Stimulated activated naive CD8-positive, alpha-beta T cell treated with anti-CD3 and anti-CD28 coated beads, Interleukin-15, amount 100 ng/mL, for 72 hours (primary cell): Measurements from ENCODE around the gene WDR3.
"Not testable (repeated sequence)": the region's sequence is repeated elsewhere in the genome, so short reads cannot be mapped to it uniquely, and the experiment has no call there.

Experiments used
- ATAC-seq: fragments of 150-1000 bp; cut with Tn5 transposase; 2 replicates; pipeline ENCODE4 v1.10.0; 2021; ENCODE audit warnings: mild to moderate bottlenecking, moderate library complexity
- DNase-seq, 2 donors: peaks; one replicate each; pipeline ENCODE4 v3.0.0; 2021 to 2022
- H3K27ac Mint-ChIP-seq, 2 donors: one replicate each; pipeline ENCODE4 v1.8.0; 2022; ENCODE audit warnings: mild to moderate bottlenecking in 2 of 2, mixed read lengths in 2 of 2, moderate library complexity in 2 of 2
- H3K27me3 Mint-ChIP-seq: one replicate; pipeline ENCODE4 v1.8.0; 2022; ENCODE audit warnings: mixed read lengths
- H3K4me1 Mint-ChIP-seq: one replicate; pipeline ENCODE4 v1.8.0; 2022; ENCODE audit warnings: mild to moderate bottlenecking, mixed read lengths
- H3K4me3 Mint-ChIP-seq, 2 donors: one replicate each; pipeline ENCODE4 v1.8.0; 2022; ENCODE audit warnings: mild to moderate bottlenecking in 2 of 2, mixed read lengths in 2 of 2, moderate library complexity in 1 of 2
- H3K9me3 Mint-ChIP-seq, 2 donors: one replicate each; pipeline ENCODE4 v1.8.0; 2022; ENCODE audit warnings: mixed read lengths in 2 of 2

Gene WDR3

DNA sequence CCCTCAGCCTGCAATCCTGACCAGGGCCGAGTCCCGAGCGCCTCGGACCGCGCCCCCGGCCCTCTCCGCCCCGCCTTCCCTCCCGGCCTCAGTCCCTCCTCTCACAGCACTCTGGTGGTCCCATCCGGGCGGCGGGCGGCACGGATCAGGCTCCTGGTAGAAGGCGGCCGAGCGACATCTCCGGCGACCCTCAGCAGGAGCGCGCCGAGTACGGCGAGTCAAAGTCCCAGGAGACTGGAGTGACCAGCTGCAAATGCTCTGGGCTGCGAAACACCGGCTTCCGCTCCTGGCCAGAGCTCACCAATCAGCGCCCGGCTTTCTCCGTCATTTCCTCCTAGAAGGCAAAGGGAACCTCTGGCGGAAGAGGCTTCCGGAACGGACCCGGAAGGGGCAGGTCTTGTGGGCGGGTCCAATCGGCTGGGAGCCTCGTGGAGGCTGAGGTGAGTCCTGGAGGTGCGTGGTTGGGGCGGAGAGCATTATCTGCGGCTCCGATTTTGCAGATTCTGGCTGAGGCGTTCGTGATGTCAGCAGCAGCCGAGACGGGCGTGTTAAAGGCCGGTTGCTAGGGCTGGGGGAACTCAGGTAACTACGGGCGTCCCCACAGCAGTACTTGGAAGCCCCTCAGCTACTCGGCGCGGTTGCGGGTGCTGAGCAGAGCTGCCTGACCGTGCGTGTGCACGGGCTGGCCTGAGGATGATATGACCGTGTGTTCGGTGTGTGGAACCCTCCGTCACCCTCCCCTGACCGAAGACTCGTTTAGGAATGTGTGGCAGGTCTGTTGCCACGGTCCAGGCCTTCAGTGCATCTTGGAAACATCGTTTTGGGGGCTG, at the start of gene WDR3, which contains the start of gene GDAP2:
WDR3 (plus strand) TSS at position 397 of the 830 bp plus-strand sequence. CDS start 3,581 bp downstream, outside the sequence.
GDAP2 (minus strand) TSS at position 279 of the 830 bp plus-strand sequence. CDS start 9,264 bp downstream, outside the sequence.
- ATAC-seq (peak; percentile 98), DNase-seq (peak; percentile 92 to 96)
- H3K27me3 Mint-ChIP-seq, result no peaks in the 10 kb centered on the region
- H3K4me3 Mint-ChIP-seq, result peak within 1 kb of the TSS; percentile 88 to 96
- H3K4me1 Mint-ChIP-seq, result peaks cover 39% of the 10 kb centered on the region
- peak within 1 kb of the TSS; percentile 91 to 95 for H3K27ac Mint-ChIP-seq
- H3K9me3 Mint-ChIP-seq, result no peaks in the 10 kb centered on the region

DNA sequence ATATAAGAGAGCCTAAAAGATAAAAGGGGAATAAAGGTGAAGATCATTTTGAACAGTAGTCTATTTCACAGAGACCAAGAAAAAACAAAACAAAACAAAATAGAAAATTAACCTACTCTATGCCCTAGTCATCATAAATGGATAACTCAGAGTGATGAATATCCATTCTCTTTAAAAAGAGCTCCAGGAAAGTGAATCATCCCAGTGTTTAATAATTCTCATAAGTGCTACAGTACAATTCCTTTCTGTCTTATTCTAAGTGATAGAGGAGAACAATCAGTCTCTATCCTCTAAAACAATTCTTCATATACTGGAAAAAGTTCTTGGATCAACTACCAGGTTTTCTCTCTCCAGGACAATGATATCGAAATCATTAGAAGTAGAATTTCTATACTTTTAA, 45.9 kb upstream of the WDR3 start:
- ATAC-seq (no peak), DNase-seq (no peak)
- peaks cover 5% of the 10 kb centered on the region for H3K4me1 Mint-ChIP-seq
- no peak overlapping the region for H3K27ac Mint-ChIP-seq
- H3K9me3 Mint-ChIP-seq, result no peaks in the 10 kb centered on the region
- no peaks in the 10 kb centered on the region for H3K27me3 Mint-ChIP-seq
- no peak overlapping the region for H3K4me3 Mint-ChIP-seq

DNA sequence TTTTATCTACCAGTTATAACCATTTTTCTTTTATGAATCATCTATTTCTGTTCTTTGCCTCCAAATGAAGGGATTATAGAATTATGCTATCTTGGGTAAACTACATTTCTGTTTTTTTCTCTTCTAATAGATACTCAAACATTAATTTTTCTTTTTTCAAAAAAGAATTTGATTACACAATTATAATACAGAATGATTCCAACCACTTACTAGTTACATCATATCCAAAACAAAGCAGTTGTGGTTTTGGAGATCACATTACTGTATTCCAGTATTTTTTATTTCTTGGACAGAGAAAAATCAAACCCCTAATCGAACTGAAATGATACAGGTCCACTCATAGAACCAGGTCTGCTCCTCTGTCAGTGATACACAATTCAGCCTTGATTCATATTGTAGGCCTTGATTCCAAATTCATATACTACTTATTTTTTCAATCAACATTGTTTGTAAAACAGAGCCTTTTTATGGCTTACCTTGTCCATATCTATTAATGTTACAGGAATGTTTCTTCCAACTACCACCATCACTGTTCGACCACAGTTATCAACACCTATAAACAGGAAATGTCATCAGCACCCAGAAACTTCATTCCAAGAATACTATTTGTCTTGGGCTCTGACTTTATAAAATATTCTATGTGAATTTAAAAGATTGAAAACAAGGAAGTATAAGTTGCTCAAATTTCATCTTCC, 43.3 kb upstream of the WDR3 start:
- Mint-ChIP-seq H3K27ac (peak overlapping the region in 1 of 2 donors; percentile 54), H3K4me1 (peaks cover 5% of the 10 kb centered on the region), H3K4me3 (no peak overlapping the region), H3K9me3 (no peaks in the 10 kb centered on the region), H3K27me3 (no peaks in the 10 kb centered on the region)
- ATAC-seq (no peak), DNase-seq (no peak)

DNA sequence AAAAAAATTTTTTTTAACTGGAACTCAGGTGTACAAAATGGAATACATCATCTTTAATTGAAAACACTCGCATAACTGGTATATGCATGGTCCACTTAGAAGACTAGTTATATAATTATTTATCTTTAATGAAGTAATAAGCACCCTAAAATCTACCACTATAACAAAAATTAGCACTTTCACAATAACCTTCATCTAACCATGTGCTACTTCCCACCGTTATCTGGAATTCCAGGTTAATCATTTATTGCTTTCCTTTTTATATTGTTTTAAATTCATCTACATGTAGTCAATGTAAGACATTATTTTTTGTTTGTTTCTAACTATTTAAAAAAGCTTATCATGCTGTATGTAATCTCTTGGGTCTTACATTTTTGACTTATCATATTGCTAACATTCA, 39.1 kb upstream of the WDR3 start:
- H3K4me3 Mint-ChIP-seq, result no peak overlapping the region
- H3K9me3 Mint-ChIP-seq, result no peaks in the 10 kb centered on the region
- H3K4me1 Mint-ChIP-seq, result peaks cover 6% of the 10 kb centered on the region
- ATAC-seq (no peak), DNase-seq (no peak)
- no peaks in the 10 kb centered on the region for H3K27me3 Mint-ChIP-seq
- no peak overlapping the region for H3K27ac Mint-ChIP-seq

DNA sequence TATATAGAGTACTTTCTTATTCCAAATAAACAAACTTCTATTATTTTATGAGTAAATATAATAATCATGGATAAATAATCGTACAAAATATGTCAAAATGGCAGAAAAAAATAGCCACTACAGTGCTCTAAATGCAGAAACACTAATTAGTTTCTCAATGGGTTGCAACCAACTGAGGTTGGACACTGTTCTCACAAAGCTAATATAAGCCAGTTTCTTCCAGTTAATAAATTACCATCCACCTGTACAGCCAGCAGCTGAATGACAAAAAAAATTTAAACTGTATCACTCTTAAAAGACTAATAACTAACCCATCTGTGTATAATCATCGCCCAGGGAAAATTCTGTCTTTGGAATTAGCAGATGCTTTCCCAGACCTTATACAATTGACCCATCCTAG, 37.0 kb upstream of the WDR3 start:
- DNase-seq, result no peak
- Mint-ChIP-seq H3K27me3 (no peaks in the 10 kb centered on the region), H3K4me3 (no peak overlapping the region), H3K27ac (no peak overlapping the region), H3K9me3 (no peaks in the 10 kb centered on the region), H3K4me1 (peaks cover 6% of the 10 kb centered on the region)
- ATAC-seq, result no peak

DNA sequence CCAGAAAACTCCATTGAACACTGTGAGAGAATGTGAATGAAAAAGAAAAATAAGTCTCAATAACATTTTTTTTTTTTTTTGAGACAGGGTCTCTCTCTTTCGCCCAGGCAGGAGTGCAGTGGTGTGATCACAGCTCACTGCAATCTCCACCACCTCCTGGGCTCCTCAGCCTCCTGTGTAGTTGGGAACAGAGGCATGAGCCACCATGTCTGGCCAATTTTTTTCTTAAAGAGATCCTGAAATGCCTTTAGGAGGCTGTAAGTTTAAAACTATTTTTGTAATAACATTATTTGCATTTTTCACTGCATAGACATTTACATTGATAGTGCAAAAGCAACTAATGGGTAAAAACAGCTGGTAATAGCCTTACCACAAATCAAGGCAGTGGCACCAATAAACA, 35.5 kb upstream of the WDR3 start:
- no peak for ATAC-seq
- DNase-seq, result no peak
- peaks cover 6% of the 10 kb centered on the region for H3K4me1 Mint-ChIP-seq
- no peaks in the 10 kb centered on the region for H3K27me3 Mint-ChIP-seq
- H3K27ac Mint-ChIP-seq, result no peak overlapping the region
- no peaks in the 10 kb centered on the region for H3K9me3 Mint-ChIP-seq
- H3K4me3 Mint-ChIP-seq, result no peak overlapping the region

DNA sequence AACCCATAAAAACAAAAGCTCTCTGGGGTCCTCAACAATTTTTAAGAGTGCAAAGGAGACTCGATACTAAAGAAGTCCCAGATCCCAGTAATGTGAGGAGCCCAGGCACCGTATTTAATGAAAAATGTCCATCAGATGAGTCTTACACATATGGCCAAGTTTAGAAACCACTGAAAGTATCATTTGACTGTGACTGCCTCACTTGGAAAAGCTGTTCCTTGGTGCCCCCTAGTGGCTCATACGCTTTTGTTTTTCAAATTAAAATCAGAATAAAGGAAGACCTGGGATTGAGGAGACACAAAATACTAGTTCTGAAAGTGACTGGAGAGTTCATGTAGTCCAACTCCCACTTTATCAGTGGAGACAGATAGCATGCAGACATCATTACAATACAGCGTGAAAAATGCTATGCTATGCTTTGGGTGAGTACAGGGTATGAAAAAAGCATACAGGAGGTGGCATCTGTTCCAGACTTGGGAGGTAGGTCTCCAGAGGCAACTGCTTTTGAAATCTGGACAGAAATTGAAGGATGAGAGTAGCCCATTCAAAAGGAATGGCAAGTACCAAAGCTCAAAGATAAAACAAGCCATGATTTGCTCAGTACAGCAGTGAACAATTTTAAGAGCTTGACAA, 33.9 kb upstream of the WDR3 start:
- DNase-seq, result peak; percentile 57 to 60
- Mint-ChIP-seq H3K4me1 (peaks cover 11% of the 10 kb centered on the region), H3K9me3 (no peaks in the 10 kb centered on the region), H3K4me3 (no peak overlapping the region), H3K27ac (no peak overlapping the region), H3K27me3 (no peaks in the 10 kb centered on the region)
- peak; percentile 92 for ATAC-seq

DNA sequence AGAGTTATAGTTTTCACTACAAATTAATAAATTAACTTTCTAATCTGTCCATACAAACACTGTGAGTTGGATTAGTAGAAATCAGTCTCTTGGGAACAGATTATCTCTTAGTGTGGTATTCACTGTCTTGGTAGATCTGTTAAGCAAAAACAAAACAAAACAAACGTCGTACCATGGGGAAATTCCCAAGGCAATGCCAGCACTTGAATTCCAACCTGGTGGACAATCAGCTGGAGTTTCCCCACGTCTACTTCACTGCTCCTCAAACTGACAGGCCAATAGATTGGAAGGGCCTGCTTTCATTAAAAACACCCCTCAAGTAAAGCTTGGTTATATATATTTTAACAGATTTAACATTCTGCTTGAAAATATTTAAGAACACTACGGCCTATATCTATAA, 32.0 kb upstream of the WDR3 start:
- H3K27ac Mint-ChIP-seq, result no peak overlapping the region
- peaks cover 11% of the 10 kb centered on the region for H3K4me1 Mint-ChIP-seq
- no peak for ATAC-seq
- no peaks in the 10 kb centered on the region for H3K27me3 Mint-ChIP-seq
- DNase-seq, result no peak
- no peak overlapping the region for H3K4me3 Mint-ChIP-seq
- H3K9me3 Mint-ChIP-seq, result no peaks in the 10 kb centered on the region

DNA sequence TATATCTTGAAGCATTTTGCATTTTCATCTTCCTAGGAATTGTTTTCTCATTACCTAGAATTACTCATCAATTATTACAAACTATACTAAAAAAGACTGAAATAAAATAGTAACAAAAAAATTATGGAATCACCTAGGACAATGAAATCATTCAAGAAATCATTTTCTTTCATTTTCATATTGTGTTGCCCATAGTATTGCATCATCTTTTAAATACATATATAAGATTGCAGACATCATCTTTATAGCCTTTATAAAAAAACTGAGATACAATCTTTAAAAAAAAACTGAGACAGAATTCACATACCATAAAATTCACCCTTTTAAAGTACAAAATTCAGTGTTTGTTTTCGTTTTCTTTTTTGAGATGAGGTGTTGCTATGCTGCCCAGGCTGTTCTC, 29.7 kb upstream of the WDR3 start:
- H3K27me3 Mint-ChIP-seq, result no peaks in the 10 kb centered on the region
- DNase-seq (no peak), ATAC-seq (no peak)
- H3K9me3 Mint-ChIP-seq, result no peaks in the 10 kb centered on the region
- peaks cover 11% of the 10 kb centered on the region for H3K4me1 Mint-ChIP-seq
- peak overlapping the region; percentile 74 to 82 for H3K27ac Mint-ChIP-seq
- H3K4me3 Mint-ChIP-seq, result no peak overlapping the region

DNA sequence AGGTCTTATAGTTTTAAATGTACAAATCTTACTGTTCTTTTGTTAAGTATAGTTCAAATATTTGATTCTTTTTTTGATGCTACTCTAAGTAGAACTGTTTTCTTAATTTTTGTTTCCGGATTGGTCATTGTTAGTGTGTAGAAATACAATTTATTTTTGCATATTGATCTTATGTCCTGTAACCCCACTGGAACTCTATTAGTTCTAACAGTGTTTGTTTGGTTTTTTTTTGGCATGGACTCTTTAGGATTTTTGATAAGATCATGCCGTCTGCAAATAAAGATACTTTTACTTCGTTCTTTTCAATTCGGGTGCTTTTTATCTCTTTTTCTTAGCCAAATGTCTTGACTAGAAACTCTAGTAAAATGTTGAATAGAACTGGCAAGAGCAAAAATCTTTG, 26.6 kb upstream of the WDR3 start:
- Mint-ChIP-seq H3K27me3 (no peaks in the 10 kb centered on the region), H3K4me1 (peaks cover 5% of the 10 kb centered on the region), H3K4me3 (no peak overlapping the region), H3K9me3 (no peaks in the 10 kb centered on the region), H3K27ac (no peak overlapping the region)
- DNase-seq (no peak), ATAC-seq (no peak)

DNA sequence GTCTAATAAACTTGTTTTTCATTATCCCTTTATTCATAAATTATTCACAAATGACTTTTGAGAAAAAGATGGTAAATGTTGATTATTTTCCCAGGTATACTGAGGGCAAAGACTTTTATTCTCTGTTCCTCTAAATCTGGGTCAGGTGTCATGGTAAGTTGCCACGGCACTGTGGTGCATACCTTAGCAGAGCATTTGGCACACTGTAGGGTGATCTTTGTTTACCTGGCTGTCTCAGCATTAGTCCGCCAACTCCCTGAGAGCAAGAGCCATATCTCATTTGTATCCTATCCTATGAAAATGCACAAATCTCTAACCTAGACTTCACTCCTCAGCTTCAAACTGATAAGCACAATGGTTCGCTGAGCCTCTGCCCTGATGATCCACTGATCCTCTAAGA, 25.1 kb upstream of the WDR3 start:
- ATAC-seq, result no peak
- DNase-seq, result no peak
- Mint-ChIP-seq H3K27ac (no peak overlapping the region), H3K4me1 (peaks cover 5% of the 10 kb centered on the region), H3K9me3 (no peaks in the 10 kb centered on the region), H3K27me3 (no peaks in the 10 kb centered on the region), H3K4me3 (no peak overlapping the region)

DNA sequence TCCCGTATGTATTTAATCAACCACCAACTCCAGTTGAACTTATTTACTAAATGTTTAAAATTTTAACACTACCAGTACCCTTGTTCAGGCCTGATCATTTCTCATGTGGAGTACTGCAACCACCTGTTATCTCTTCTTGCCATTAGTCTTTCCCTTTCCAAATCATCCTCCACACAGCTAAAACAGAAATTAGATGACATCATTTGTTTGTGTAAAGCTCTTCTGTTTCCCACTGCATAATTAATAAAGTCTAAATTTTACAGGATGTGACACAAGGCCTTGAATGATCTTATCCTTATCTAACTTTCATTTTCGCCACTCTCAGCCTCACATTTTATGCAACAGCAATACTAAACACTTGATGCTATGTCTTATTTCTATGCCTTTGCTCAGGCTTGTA, 24.5 kb upstream of the WDR3 start:
- peaks cover 4% of the 10 kb centered on the region for H3K4me1 Mint-ChIP-seq
- H3K27me3 Mint-ChIP-seq, result no peaks in the 10 kb centered on the region
- H3K27ac Mint-ChIP-seq, result peak overlapping the region; percentile 32 to 55

DNA sequence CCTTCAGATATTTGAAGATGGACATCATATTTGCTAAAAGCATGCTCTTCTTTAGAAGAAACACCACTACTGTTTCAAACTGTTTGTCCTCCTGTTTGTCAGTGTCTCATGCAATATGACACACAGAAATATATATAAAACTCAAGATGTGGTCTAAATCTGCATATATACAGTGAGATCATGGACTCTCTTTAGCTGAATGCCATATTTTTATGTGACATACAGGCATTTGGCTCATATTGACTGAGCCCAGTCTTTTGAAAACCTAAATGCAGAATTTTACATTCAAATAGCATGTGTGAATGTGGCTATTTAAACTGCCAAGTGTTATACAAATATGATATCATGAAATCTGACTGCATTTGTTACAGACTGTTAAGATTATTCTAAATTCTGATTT, 18.5 kb upstream of the WDR3 start:
- ATAC-seq (no peak), DNase-seq (no peak)
- Mint-ChIP-seq H3K27ac (no peak overlapping the region), H3K4me3 (no peak overlapping the region), H3K27me3 (no peaks in the 10 kb centered on the region), H3K9me3 (no peaks in the 10 kb centered on the region), H3K4me1 (no peaks in the 10 kb centered on the region)

More for the DNA sequence above, 24.5 kb upstream of the WDR3 start:
- no peak overlapping the region for H3K4me3 Mint-ChIP-seq
- no peak for DNase-seq
- no peaks in the 10 kb centered on the region for H3K9me3 Mint-ChIP-seq
- ATAC-seq, result no peak

DNA sequence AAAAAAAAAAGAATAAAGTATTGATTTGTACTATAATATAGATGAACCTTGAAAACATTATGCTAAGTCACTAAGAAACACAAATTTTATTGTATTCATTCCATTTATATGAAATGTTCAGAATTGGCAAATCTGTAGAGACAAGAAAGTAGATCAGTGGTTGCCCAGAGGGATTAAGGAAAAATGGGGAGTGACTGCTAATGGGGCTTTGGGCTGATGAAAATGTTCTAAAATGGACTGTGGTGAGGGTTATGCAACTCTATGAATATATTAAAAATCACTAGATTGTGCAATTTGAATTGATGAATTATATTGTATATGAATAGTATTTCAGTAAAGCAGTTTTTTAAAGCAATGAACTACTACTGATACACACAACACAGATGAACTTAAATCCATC, 10.2 kb upstream of the WDR3 start:
- ATAC-seq (no peak), DNase-seq (no peak)
- no peaks in the 10 kb centered on the region for H3K27me3 Mint-ChIP-seq
- H3K9me3 Mint-ChIP-seq, result no peaks in the 10 kb centered on the region
- no peak overlapping the region for H3K4me3 Mint-ChIP-seq
- no peak overlapping the region for H3K27ac Mint-ChIP-seq
- H3K4me1 Mint-ChIP-seq, result no peaks in the 10 kb centered on the region

DNA sequence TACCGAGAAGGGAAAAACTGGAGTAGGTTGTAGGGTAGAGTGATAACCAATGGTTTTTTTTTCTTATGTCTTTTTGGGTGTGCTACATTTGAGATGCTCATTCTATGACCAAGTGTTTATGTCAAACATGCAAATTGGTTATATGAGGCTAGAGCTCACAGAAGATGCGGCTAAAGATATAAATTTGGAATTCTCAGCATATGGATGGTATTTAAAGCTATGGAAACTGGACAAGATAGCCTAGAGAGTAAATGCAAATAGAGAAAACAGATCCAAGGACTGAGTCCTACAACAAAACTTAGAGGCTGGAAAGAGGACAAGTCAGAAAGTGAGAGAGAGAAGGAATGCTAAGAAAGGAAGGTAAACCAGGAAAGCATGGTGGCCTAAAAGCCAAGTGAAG, 7.5 kb upstream of the WDR3 start:
- no peak for ATAC-seq
- Mint-ChIP-seq H3K4me1 (no peaks in the 10 kb centered on the region), H3K27me3 (no peaks in the 10 kb centered on the region)

DNA sequence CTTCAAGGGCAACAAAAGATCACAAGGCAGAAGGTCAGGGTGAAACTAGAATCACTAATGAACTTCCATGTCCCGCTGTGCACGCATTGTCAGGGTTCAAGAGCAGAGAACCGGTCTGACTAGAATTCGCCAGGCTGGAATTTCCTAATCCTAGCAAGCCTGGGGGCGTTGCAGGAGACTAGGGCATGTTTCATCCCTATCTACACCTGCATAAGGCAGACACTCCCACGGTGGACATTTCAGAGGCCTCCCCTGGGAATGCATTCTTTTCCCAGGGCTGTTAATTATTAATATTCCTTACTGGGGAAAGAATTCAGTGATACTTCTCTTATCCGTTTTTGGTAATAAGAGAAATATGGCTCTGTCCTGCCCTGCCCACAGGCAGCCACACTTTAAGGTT, 6.8 kb upstream of the WDR3 start:
- not testable (repeated sequence) for H3K4me1 Mint-ChIP-seq, H3K27ac Mint-ChIP-seq, DNase-seq, H3K9me3 Mint-ChIP-seq, H3K27me3 Mint-ChIP-seq, ATAC-seq, H3K4me3 Mint-ChIP-seq

More for the DNA sequence above, 7.5 kb upstream of the WDR3 start:
- Mint-ChIP-seq H3K4me3 (no peak overlapping the region), H3K9me3 (no peaks in the 10 kb centered on the region), H3K27ac (no peak overlapping the region)
- no peak for DNase-seq
